ENCODE measurements around the gene TAS1R2. TPM values are rescaled to one million over a fixed set of nuclear protein-coding genes. Genes with fewer than 3 reads are reported as not detected.

Gene TAS1R2
- total RNA-seq, 1 experiment from 2014 or later = not detected

- no peak for DNase-seq
- no peaks in the 10 kb centered on the region for H3K27me3 Mint-ChIP-seq (ENCODE audit: low read depth)
- no peak overlapping the region for H2BK15ac ChIP-seq (ENCODE audit: low read depth, low read length)
- H2BK120ac ChIP-seq (ENCODE audit: low read depth, low read length, poor library complexity, severe bottlenecking) = no peak overlapping the region
- H3K9me3 ChIP-seq (ENCODE audit: control insufficient read depth, low read depth, low read length) = no peaks in the 10 kb centered on the region
- H3K4me1 Mint-ChIP-seq = peaks cover 0 to 11% of the 10 kb centered on the region in 2 experiments; a peak in 2 of 4 replicates
- no CpG with 5 or more reads among the region's 1 CpG for WGBS (ENCODE audit: extremely low coverage, insufficient read length, low lambda C conversion rate)
- H4K20me1 ChIP-seq (ENCODE audit: control insufficient read depth, insufficient read depth, insufficient read length) = no peaks in the 10 kb centered on the region
- no peak overlapping the region for H3K56ac ChIP-seq (ENCODE audit: insufficient read length, low read depth, low read length)
- no peak overlapping the region for H2BK20ac ChIP-seq (ENCODE audit: low read depth, low read length, poor library complexity, severe bottlenecking)
- H4K91ac ChIP-seq (ENCODE audit: insufficient read length, low read depth, low read length) = no peak overlapping the region
- H3K9ac ChIP-seq (ENCODE audit: extremely low read depth, insufficient read length, low read length) = no peak overlapping the region
- H4K8ac ChIP-seq (replicated peaks; ENCODE audit: insufficient read length, low read depth, low read length) = no peak overlapping the region
- no peak overlapping the region for H3K4me3 Mint-ChIP-seq
- no peaks in the 10 kb centered on the region for H3K79me1 ChIP-seq (ENCODE audit: insufficient read depth, low read depth, low read length, poor library complexity, severe bottlenecking)
- H3K18ac ChIP-seq (ENCODE audit: insufficient read length, low read depth, low read length) = no peak overlapping the region
- H3K27ac ChIP-seq (ENCODE audit: insufficient read length, low read depth, low read length) = no peak overlapping the region
- no peak overlapping the region for H3T11ph ChIP-seq (ENCODE audit: low read length)
- H3K9me3 Mint-ChIP-seq = no peaks in the 10 kb centered on the region
- H3K14ac ChIP-seq (ENCODE audit: insufficient read depth, low read length) = no peak overlapping the region
- no peak overlapping the region for H2AFZ ChIP-seq (ENCODE audit: low read length)
- no peaks in the 10 kb centered on the region for H3K79me2 ChIP-seq (ENCODE audit: insufficient read depth, low read length)
- H3K36me3 Mint-ChIP-seq (ENCODE audit: insufficient read depth in 1 of 3, low read depth in 3 of 3) = peaks cover 3 to 13% (median 9%) of the 10 kb centered on the region in 3 experiments; a peak in 4 of 7 replicates
- no peak overlapping the region for H2BK12ac ChIP-seq (ENCODE audit: insufficient read length, low read depth, low read length)
- H3K4ac ChIP-seq (ENCODE audit: low read depth, low read length) = no peak overlapping the region
- H4K5ac ChIP-seq (ENCODE audit: insufficient read length, low read depth, low read length) = no peak overlapping the region
- H2AK5ac ChIP-seq (ENCODE audit: insufficient read length, low read length) = no peak overlapping the region
- no peaks in the 10 kb centered on the region for H3K23me2 ChIP-seq (ENCODE audit: insufficient read length, low read depth, low read length, poor library complexity, severe bottlenecking)
- no peaks in the 10 kb centered on the region for H3K27me3 ChIP-seq (ENCODE audit: insufficient read depth, low read length)
- no peak overlapping the region for H3K4me2 ChIP-seq (ENCODE audit: insufficient read depth, insufficient read length, low read length)
- H2BK5ac ChIP-seq (ENCODE audit: insufficient read length, low read length) = no peak overlapping the region
- no peak overlapping the region; a peak in 1 of 7 replicates for H3K27ac Mint-ChIP-seq
- no peaks in the 10 kb centered on the region for H3K4me1 ChIP-seq (ENCODE audit: insufficient read depth, low read length)
- no peak for TF ChIP-seq CTCF (conservative IDR thresholded peaks at IDR 0.05)
- no peak overlapping the region for H3K23ac ChIP-seq (ENCODE audit: insufficient read length, low read depth, low read length)
Measured at GRCh38 chr1:18880585-18880984, 21.1 kb upstream of the TAS1R2 start.

Data from H9 (cell line).